Superior temporal gyrus (tissue), 1 donor: Measurements from ENCODE around the gene LRP6.
A peak's percentile ranks its signal among the peaks of the same experiment; 100 is the strongest.
"Not testable (repeated sequence)": the region's sequence is repeated elsewhere in the genome, so short reads cannot be mapped to it uniquely, and the experiment has no call there.

Experiments
- DNase-seq: peaks from one replicate; pipeline ENCODE4 v3.0.0-alpha.2; 2016; ENCODE audit errors: extremely low spot score

LRP6 gene

DNA sequence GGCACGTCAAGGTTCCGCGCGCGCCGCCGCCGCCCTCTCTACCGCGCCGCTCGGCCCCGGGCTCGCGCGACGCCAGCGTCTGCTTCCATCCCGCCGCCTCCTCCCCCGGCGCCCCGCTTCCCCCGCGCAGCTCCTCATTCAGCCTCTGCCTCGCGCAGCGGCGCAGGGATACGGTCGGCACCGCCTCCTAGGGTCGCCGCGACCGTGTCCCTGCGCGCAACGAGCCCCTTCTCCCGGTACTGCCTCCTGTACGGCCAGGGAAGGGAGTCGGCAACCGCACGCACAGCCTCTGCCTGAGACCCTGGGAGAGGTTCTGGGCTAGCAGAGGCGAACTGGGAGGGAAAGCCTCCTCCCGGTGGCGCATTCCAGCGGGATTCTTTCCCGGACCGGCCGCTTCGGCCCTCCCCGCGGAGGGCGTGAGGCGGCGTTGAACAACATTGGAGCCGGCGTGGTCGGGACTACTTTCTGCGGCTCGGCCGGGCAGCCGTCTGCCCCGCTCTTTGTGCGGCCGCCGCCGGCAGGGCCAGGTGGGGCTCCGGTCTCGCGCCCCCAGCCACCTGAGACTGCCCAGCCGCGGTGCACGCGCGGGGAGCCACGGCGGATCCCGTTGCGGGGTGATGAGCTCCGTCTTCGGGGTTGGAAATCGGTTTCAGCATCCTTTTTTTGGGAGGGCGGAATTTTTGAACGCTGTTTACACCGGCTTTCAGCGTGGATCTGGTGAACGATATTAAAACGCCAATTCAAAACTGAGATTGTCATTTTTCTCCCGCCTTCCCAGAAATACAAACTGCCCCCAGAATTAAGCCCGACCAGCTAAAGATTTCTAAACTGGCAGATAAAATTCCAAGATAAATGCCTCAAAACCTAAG is at the start of gene LRP6:
Gene LRP6 (minus strand): TSS at position 172 of the 869 bp plus-strand sequence. CDS start 309 bp downstream, outside the sequence.
- DNase-seq, result peak; percentile 90

DNA sequence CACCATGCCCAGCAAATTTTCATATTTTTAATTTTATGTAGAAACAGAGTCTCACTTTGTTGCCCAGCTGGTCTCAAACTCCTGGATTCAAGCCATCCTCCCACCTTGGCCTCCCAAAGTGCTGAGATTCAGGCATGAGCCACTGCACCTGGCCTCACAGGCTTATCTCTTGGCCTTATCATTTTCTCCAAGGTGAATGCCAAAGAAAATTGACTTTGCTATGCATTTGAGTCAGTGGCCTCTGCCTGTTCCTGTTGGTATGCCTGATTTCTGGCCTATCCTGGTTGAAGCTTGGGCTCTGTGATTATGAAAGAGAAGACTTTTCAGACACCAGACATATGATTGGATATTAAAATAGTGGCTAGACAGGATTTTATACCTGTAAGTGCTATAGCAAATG is 49.0 kb upstream of the LRP6 start:
- DNase-seq, result no peak

DNA sequence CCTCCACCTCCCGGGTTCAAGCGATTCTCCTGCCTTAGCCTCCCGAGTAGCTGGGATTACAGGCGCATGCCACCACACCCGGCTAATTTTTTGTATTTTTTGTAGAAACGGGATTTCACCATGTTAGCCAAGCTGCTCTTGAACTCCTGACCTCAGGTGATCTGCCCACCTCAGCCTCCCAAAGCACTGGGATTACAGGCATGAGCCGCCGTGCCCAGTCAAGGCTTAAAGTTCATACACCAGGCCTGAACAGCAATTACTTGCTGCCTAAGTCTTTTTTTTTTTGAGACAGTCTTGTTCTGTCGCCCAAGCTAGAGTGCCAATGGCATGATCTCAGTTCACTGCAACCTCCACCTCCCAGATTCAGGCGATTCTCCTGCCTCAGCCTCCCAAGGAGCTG is 43.9 kb upstream of the LRP6 start:
- not testable (repeated sequence) for DNase-seq

DNA sequence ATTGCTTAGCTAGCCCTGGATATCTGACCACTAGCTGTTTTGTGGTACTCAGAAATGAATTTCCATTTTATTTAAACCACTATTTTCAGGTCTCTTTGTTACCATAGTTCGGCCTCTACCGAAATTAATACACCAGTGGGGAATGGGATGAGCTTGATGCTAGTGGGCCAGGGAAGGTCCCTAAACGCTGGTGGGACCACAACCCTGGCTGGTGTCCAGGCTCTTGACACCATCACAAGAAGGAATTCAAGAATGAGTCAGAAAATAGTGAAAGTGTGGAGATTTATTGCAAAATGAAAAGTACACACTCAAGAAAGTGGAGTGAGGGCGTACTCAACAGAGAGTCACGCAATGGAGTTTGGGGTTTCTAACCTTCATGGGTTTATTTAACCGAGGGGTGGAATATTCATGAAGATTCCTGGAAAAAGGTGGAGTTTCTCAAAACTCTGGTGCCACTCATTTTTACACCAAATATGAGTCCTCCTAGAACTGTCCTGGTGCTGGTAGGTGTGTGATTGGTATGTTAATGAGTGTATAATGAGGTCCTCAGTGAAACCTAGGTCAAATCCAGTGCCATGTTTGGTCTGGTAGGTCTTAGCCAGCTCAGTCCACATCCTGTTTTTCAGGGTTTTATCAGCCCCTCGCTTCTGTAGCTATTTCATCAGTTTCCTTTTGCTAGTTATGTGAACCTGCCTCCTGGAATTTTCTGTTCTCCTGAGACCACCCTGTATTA is 38.9 kb upstream of the LRP6 start:
- DNase-seq, result no peak

DNA sequence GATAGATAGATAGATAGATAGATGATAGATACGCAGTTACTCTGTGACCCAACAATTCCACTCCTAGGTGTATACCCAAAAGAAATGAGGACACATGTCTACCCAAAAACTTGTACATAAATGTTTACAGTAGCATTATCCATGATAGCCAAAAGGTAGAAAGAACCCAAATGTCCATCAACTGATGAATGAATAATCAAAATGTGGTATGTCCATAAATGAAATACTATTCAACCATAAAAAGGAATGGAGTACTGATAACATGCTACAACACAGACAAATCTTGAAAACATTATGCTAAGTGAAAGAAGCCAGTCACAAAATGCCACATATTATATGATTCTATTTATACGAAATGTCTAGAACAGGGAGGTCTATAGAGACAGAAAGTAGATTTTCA is 36.1 kb upstream of the LRP6 start:
- no peak for DNase-seq

DNA sequence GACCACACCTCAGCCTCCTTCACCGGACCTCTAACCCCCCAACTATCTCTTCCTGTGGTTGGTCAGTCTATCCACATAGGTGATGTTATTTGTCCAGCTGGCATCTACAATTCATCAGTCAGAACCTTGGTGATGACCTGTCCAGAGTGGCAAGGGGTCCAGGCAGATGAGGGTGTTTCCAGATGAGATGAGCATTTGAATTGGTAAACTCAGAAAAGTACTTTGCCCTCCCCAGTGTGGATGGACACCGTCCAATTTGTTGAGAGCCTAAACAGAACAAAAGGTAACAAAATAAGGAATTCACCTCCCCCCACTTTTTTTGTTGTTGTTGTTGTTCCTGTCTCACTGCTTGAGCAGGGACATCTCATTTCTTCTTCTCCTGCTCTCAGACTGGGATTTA is 34.3 kb upstream of the LRP6 start:
- DNase-seq, result no peak

DNA sequence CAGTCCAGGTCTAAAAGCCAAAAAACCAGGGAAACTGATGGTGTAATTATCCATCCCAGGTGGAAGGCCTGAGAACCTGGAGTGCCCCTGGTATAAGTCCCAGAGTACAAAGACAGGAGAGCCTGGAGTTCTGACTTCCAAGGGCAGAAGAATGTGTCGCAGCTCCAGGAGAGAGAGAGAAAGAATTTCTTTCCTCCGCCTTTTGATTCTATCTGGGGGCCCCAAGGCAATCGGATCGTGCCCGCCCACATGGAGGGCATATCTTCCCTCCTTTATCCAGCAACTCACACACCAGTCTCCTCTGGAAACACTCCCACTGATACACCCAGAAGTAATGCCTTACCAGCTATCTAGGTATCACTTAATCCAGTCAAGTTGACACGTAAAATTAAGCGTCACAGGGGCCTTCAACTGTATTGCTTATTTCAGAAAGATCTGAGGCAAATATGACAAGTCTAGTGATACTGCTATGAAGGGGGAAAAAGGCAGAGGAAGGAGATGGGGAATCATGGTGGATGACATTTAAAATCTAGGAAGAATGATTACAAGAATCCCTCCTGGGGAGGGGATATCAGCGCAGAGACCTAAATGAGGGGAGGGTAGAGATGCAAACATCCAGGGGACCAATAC is 30.5 kb upstream of the LRP6 start:
- no peak for DNase-seq

DNA sequence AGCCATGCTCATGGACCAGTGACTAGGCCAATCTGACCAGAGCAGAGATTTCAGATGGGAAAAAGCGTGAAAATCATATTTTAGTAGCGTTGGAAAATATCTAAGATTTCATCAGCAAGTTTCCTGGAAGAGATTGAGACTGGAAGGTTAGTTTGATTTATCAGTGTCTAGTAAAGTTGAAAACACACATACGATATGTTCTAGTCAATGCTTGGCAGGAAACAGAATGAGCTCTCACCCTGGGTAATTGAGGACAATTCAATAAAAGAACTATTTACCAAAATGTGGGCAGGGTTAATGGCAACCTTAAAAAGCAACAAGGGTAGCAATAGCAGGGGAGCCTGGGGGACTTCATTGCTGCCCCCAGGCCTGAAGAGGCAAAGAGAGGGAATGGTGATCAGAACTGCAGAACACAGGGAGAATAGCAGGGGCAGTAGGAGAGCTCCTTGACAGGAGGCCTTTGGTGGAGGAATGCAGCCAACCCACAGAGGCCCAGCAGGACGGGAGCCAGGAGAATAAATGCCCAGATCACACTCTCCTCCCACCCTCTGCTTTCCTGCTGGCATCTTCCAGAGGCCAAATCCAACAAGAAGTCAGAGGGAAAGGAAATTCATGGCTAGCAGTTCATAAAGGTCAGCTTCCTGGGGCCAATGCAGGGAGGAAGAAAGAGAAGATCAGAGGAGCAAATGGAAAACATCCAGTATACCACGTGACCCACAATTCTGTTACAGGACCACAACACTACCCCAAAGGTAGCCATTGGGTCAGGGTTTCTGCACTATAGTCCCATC is 27.6 kb upstream of the LRP6 start:
- DNase-seq, result no peak

DNA sequence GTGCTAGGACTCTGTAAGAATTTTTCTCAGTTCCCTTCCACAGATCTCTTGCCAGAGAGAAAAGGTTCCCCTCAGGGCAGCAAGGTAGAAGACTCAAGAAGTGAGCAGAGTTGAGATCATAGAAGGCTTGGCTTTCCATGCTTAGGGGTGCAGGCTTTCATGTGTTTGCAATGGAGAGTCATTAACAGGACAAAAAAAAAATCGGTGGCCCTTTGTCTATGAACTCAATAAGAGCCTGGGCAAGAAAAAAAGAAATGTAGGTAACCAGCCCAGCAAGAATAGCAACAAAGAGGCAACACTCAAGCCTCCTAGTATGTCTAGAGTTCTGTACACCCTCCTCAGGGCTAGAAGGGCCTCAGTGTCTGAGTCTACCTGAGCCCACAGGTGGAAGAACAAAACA is 23.4 kb upstream of the LRP6 start:
- no peak for DNase-seq

DNA sequence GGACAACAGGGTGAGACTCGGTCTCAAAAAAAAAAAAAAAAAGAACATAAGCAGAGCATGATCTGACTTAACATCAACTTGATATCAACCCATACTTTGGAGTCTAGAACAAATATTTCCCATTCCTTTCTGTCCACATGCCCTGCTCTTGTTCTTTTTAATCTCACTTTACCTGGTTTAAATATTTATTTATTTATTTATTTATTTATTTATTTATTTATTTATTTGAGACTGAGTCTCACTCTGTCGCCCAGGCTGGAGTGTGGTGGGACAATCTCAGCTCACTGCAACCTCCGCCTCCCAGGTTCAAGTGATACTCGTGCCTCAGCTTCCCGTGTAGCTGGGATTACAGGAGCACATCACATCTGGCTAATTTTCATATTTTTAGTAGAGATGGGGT is 19.6 kb upstream of the LRP6 start:
- no peak for DNase-seq

DNA sequence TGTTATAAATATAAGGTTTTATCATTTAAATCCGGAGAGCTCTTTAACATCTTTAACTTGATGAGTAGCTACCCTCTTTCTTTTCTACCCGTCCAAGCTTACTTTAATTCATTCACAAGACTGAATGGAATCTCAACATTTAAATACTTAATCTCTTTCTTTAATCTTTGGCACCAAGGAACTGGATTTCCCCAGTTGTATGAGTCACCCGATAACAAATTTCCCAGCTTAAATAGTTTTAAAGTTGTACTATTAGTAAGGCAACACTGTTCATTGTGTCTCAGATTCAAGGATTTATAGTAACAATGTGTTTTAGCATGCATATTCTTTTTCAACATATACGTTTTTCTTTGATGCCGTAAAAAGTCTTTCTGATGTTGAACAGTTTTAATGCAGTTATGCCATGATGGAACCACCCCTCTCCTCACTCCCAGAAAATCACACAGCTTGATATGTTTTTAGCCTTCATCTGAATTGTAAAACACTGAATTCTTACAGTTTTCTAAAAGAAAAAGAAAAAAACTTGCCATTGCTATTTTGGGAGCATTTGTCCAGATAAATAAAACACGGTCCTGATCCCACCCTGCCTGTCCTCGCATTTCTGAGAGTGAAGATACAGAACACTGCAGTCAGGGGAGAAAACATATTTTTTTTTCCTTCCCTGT is 16.0 kb upstream of the LRP6 start:
- no peak for DNase-seq

DNA sequence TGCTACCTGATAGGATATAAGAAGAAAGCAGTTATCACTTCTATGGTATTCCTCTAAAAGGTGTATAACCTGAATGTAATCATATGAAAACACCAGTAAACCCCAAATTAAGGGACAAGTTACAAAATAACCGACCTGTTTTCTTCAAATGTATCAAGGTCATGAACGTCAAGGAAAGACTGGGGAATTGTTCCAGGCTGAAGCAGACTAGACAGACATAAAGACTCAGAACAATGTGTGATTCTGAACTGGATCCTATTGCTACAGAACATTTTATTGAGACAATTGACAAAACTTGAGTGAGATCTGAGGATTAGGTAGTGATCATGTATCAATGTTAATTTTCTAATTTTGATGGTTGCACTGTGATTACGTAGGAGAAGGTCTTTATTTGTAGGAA is 15.4 kb upstream of the LRP6 start:
- DNase-seq, result no peak

DNA sequence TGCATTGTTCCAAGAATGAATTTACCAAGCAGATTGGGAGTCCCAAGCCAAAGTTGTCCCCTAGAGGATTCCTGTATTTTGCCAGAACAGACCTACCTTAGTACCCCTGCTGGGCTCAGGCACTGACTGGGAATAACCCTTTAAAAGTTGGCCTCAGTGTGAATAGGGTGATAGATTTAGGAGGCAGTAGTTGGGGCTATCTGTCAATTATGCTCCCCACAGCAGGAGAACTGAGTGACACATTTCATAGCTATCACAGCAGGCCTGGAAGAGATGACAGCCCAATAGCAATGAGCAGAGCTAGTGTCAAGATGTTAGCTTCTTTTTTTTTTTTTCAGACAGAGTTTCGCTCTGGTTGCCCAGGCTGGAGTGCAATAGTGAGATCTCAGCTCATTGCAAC is 14.3 kb upstream of the LRP6 start:
- no peak for DNase-seq

DNA sequence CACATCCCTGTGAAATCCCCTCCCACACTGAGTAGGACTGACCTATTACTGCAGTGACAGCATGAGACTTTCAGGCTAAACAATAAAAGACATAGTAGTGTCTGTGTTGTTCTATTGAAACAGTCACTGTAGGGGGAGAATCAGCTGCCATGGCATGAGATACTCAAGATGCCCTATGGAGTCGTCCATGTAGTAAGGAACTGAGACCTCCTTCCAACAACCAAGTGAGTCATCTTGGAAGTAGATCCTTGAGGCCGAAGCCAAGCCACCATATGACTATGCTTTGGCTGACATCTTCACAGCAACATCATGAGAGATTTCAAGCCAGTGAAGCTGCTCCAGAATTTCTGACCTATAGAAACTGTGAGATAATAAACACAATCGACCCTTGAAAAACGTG is 12.1 kb upstream of the LRP6 start:
- DNase-seq, result no peak

DNA sequence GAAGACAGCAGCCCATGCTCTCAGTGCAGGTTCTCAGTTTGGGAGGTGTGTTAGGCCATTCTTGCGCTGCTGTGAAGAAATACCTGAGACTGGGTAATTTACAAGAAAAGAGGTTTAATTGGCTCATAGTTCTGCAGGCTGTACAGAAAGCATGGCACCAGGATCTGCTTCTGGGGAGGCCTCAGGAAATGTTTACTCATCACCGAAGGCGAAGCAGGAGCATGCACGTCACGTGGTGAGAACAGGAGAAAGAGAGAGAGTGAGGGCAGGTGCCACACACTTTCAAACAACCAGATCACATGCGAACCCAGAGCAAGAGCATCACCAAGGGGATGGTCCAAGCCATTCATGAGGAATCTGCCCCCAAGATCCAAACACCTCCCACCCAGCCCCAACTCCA is 9.0 kb upstream of the LRP6 start:
- DNase-seq, result no peak

DNA sequence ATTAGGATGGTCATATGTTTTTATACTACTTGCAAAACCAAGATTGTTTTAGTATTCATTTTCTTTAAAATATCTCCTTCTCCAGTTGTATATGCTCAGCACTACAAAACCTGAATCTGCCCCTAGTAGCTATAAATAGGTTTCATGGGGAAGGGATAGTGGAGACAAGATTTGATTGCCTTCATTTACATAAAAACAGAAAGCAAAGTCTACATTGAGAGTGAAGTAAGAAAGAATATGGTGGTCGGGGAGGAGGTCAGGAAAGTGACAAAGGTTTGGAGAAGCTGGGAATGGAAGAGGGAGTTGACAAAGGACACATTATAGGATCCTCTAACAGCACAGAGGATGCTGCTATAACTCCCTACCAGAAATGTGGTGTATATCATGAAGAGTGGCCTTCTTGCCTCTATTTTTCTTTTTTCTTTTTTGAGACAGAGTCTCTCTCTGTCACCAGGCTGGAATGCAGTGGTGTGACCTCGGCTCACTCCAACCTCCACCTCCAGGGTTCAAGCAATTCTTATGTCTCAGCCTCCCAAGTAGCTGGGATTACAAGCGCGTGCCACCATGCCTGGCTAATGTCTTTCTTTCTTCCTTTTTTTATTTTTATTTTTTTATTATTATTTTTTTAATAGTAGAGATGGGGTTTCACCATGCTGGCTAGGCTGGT is 6.6 kb upstream of the LRP6 start:
- no peak for DNase-seq

DNA sequence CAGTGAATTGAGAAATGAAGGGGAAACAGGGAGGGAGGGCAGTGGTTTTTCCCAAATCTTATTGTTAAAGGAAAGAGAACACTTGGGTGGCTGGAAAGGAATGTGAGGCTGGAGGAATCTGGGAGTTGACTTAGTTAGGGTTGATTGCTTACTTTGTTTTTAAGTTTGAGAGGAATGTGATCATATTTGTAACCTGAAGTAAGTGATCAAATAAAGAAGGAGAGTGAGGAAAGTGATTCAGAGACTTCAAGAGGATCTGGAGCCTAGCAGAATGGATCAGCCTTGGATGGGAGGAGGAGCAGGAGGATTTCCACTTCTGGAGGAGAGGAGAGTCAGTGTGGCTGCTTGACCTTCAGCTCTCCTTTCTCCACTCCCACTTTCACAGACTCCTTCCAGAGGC is 6.0 kb upstream of the LRP6 start:
- DNase-seq, result no peak

DNA sequence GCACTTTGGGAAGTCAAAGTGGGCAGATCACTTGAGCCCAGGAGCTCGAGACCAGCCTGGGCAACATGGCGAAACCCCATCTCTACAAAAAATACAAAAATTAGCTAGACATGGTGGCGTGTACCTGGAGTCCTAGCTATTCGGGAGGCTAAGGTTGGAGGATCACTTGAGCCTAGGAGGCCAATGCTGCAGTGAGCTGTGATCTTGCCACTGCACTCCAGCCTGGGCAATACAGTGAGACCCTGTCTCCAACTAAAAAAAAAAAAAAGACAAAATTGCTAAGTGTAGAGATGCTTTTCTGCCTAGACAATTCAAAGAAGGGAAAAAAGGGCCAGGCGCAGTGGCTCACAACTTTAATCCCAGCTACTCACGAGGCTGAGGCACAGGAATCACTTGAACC is 3.4 kb upstream of the LRP6 start:
- no peak for DNase-seq

DNA sequence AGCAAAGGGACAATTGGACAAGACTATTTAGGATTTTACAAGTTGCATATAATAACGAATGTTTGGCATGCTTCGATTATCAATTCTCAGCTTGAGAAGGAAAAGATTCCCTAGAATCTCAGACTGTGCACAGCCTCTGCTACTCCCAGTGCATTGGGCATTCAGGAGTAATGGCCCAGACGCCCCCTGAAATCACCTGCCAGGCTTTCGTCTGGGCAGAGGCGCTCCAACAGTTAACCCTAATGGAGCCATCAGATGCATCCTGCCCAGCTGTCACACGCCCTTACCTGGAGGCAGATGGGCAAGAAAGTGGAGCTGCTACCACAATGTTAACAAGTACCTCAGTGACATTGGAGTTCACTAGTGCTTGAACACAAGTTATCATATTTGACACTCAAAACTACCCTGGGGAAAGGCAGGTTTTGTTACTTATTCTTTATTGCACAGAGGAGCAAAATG is 927 bp upstream of the LRP6 start:
- DNase-seq, result no peak

DNA sequence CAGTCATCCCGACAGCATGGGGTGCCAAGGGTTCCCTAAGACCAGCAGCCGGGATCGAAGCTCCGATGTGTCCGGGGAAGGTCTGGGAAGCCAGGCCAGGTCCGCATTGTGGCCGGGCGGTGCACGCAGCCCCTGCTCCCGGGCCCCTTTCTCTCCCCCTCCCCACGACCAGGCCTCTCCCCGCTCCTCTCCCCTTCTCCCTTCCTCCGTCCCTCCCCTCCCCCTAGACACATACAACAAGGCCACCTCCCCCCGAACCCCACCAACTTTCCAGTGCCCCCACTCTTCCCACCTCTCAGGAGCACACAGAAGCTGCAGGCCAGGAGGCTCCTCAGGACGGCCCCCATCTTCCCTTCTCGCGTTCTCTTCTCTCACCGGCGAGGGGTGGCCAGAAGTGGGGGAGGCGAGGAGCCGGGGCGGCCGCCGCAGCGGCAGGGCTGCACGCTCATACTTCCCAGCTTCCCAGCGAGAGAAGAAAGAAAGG is 413 bp downstream of the LRP6 start:
- no peak for DNase-seq
